Spleen (tissue), 11 donors: ENCODE measurements around the gene TAGLN3. TPM values are rescaled to one million over a fixed set of nuclear protein-coding genes. Genes with fewer than 3 reads are reported as not detected.
"Not testable (repeated sequence)": the region's sequence is repeated elsewhere in the genome, so short reads cannot be mapped to it uniquely, and the experiment has no call there.

ENCODE experiments used
- DNase-seq: peaks from one replicate; pipeline ENCODE4 v3.0.0-alpha.2; 2020
- H3K27ac ChIP-seq, 8 donors: fragments of 200-600 bp; sonication (generic) in 7 of 8; 1 replicate in 4 of 8; 2 replicates in 4 of 8; pipeline versions ENCODE4 v1.5.0 to v1.8.0; 2016 to 2021; ENCODE audit warnings: inconsistent platforms in 4 of 8, mild to moderate bottlenecking in 4 of 8, moderate library complexity in 1 of 8
- H3K27me3 ChIP-seq, 7 donors: fragments of 200-600 bp; sonication (generic) in 6 of 7; replicated peaks in 1 of 7; 1 replicate in 4 of 7; 2 replicates in 3 of 7; pipeline versions ENCODE4 v1.5.0 to v1.8.0; 2016 to 2021; ENCODE audit warnings: inconsistent platforms in 3 of 7, mild to moderate bottlenecking in 1 of 7
- H3K36me3 ChIP-seq, 6 donors: fragments of 200-600 bp; sonication (generic) in 5 of 6; 1 replicate in 4 of 6; 2 replicates in 2 of 6; pipeline versions ENCODE4 v1.5.0 to v1.8.0; 2016 to 2021; ENCODE audit warnings: inconsistent platforms in 2 of 6
- H3K4me1 ChIP-seq, 6 donors: fragments of 200-600 bp; sonication (generic) in 5 of 6; 1 replicate in 3 of 6; 2 replicates in 3 of 6; pipeline versions ENCODE4 v1.5.0 to v1.8.0; 2016 to 2021; ENCODE audit warnings: inconsistent platforms in 3 of 6
- H3K4me3 ChIP-seq, 8 donors: fragments of 200-600 bp; sonication (generic) in 7 of 8; 1 replicate in 4 of 8; 2 replicates in 4 of 8; pipeline versions ENCODE4 v1.5.0 to v1.8.0; 2016 to 2021; ENCODE audit warnings: inconsistent platforms in 4 of 8, mild to moderate bottlenecking in 4 of 8, moderate library complexity in 2 of 8
- H3K9me3 ChIP-seq, 8 donors: fragments of 200-600 bp; sonication (generic) in 7 of 8; 1 replicate in 4 of 8; 2 replicates in 4 of 8; pipeline versions ENCODE4 v1.5.0 to v1.8.0; 2016 to 2021; ENCODE audit warnings: inconsistent platforms in 4 of 8
- CTCF ChIP-seq, 11 experiments: fragments of 200-600 bp in 7 of 11; fragments of 450-650 bp in 4 of 11; sonication (generic) in 4 of 11; IDR thresholded peaks in 8 of 11; conservative IDR thresholded peaks in 3 of 11; 1 replicate in 7 of 11; 2 replicates in 4 of 11; pipeline versions ENCODE4 v1.4.0 to v1.8.0; 2016 to 2021; ENCODE audit warnings: antibody characterized with exemption in 11 of 11, inconsistent platforms in 4 of 11, mild to moderate bottlenecking in 1 of 11
- POLR2A ChIP-seq, 3 donors: fragments of 450-650 bp; IDR thresholded peaks; one replicate each; pipeline ENCODE4 v1.5.1; 2017; ENCODE audit warnings: antibody characterized with exemption in 3 of 3, mild to moderate bottlenecking in 1 of 3
- POLR2AphosphoS5 ChIP-seq, 3 donors: sonication (generic); formaldehyde crosslinking; IDR thresholded peaks; one replicate each; pipeline ENCODE4 v1.5.1; 2017; ENCODE audit warnings: antibody characterized with exemption in 3 of 3
- WGBS, 5 donors: extraction: QIAGEN DNeasy Blood & Tissue Kit in 3 of 5; methylation state at CpG; one replicate each; pipeline versions ENCODE4 v1.1.5 to v1.1.7; 2013 to 2018; 5-methylcytosine and 5-hydroxymethylcytosine counted together
- intact Hi-C: fragments of 100-400 bp; cut with DNase I; formaldehyde crosslinking; loops from one replicate; pipeline ENCODE4 v1.15.0; 2023; ENCODE audit warnings: low total_unique reads
- polyA plus RNA-seq, 3 donors: library from polyadenylated mRNA; stranded (reverse); fragments of 200-250 nt; gene quantifications; one replicate each; pipeline ENCODE4 v1.2.1, GENCODE V29; 2013
- total RNA-seq, 7 donors: library from RNA; depleted of rRNA in 3 of 7; stranded (reverse); fragments of >200 nt in 3 of 7; fragmentation: NEBNext Ultra II Directional in 4 of 7; extraction: Animal tissue kit (Norgen Biotek cat#: 25700) in 4 of 7; gene quantifications; one replicate each; pipeline versions ENCODE4 v1.1.0 to v1.2.1, GENCODE V29; 2016 to 2021
- donor health status: healthy with polysubstance abuse.
- donor health status: DM: no; HTN: no; CAD: no; lungs with moderate emphysema.
- donor health status: DM: no; HTN: no; CAD: no.
- donor health status: Bipolar disorder and iron deficiency.
- donor health status: healthy.
- donor health status: DM: no; HTN: no; CAD: no.
- donor health status: DM: yes; HTN: yes; CAD: no.

The TAGLN3 gene
- total and polyA plus RNA-seq, 10 donors: not detected

- no peak overlapping the region for H3K4me3 ChIP-seq
- no peaks in the 10 kb centered on the region for H3K9me3 ChIP-seq
- intact Hi-C loops: no loop called here
- no peaks in the 10 kb centered on the region for H3K27me3 ChIP-seq
- H3K4me1 ChIP-seq: no peaks in the 10 kb centered on the region
- DNase-seq: no peak
- H3K36me3 ChIP-seq: no peaks in the 10 kb centered on the region
- no peak for TF ChIP-seq POLR2A (IDR thresholded peaks at IDR 0.05)
- TF ChIP-seq POLR2AphosphoS5 (IDR thresholded peaks at IDR 0.05): no peak
- no peak for TF ChIP-seq CTCF (IDR thresholded peaks at IDR 0.05 in 8 of 11, conservative IDR thresholded peaks at IDR 0.05 in 3 of 11)
- WGBS, 5 donors: 90 to 95% (median 91%) methylated on average over 5 of the region's 5 CpGs
- no peak overlapping the region for H3K27ac ChIP-seq
Observed at GRCh38 chr3:112030901-112031300, 32.2 kb downstream of the TAGLN3 start.

- Histone ChIP-seq H3K4me1 (no peaks in the 10 kb centered on the region), H3K9me3 (peaks cover 0 to 2% (median 0%) of the 10 kb centered on the region in 8 donors), H3K27me3 (no peaks in the 10 kb centered on the region), H3K4me3 (no peak overlapping the region), H3K36me3 (no peaks in the 10 kb centered on the region), H3K27ac (no peak overlapping the region)
- 64 to 77% (median 73%) methylated on average over 5 of the region's 5 CpGs for WGBS, 5 donors
- no peak for TF ChIP-seq CTCF (IDR thresholded peaks at IDR 0.05 in 8 of 11, conservative IDR thresholded peaks at IDR 0.05 in 3 of 11)
- no peak for TF ChIP-seq POLR2AphosphoS5 (IDR thresholded peaks at IDR 0.05)
- TF ChIP-seq POLR2A (IDR thresholded peaks at IDR 0.05): no peak
- no peak for DNase-seq
- intact Hi-C loops: no loop called here
Observed at GRCh38 chr3:112032098-112032731, 33.5 kb downstream of the TAGLN3 start.

- Histone ChIP-seq H3K27me3 (no peaks in the 10 kb centered on the region), H3K36me3 (no peaks in the 10 kb centered on the region), H3K4me1 (no peaks in the 10 kb centered on the region), H3K9me3 (peaks cover 0 to 7% (median 0%) of the 10 kb centered on the region in 8 donors), H3K4me3 (no peak within 1 kb of the TSS), H3K27ac (no peak within 1 kb of the TSS)
- TF ChIP-seq POLR2A (IDR thresholded peaks at IDR 0.05) (no peak), CTCF (IDR thresholded peaks at IDR 0.05 in 8 of 11, conservative IDR thresholded peaks at IDR 0.05 in 3 of 11) (no peak), POLR2AphosphoS5 (IDR thresholded peaks at IDR 0.05) (no peak)
- intact Hi-C loops: no loop called here
- DNase-seq: no peak
- 93 to 97% (median 96%) methylated on average over 4 of the region's 4 CpGs for whole genome bisulfite sequencing, 5 donors
Observed at GRCh38 chr3:112034436-112034835, 35.7 kb downstream of the TAGLN3 start, which contains the start of gene TMPRSS7. Gene TMPRSS7 (plus strand): TSS chr3:112034736. CDS start chr3:112034846, 110 bp downstream.

- intact Hi-C loops: no loop called here
- Histone ChIP-seq H3K27ac (no peak overlapping the region), H3K36me3 (no peaks in the 10 kb centered on the region), H3K9me3 (peaks cover 0 to 7% (median 0%) of the 10 kb centered on the region in 8 donors), H3K4me1 (no peaks in the 10 kb centered on the region), H3K27me3 (no peaks in the 10 kb centered on the region), H3K4me3 (no peak overlapping the region)
- WGBS, 5 donors: 74 to 97% (median 91%) methylated on average over 3 of the region's 3 CpGs
- no peak for DNase-seq
- TF ChIP-seq POLR2AphosphoS5 (IDR thresholded peaks at IDR 0.05) (no peak), POLR2A (IDR thresholded peaks at IDR 0.05) (no peak), CTCF (IDR thresholded peaks at IDR 0.05 in 8 of 11, conservative IDR thresholded peaks at IDR 0.05 in 3 of 11) (no peak)
Observed at GRCh38 chr3:112035241-112035640, 36.5 kb downstream of the TAGLN3 start.

GRCh38 chr3:112037194-112037593, 38.5 kb downstream of the TAGLN3 start:
- H3K4me1 ChIP-seq, H3K4me3 ChIP-seq, intact Hi-C loops, H3K36me3 ChIP-seq, H3K27ac ChIP-seq, H3K9me3 ChIP-seq, H3K27me3 ChIP-seq, DNase-seq: not testable (repeated sequence)
- 53 to 69% (median 63%) methylated on average over 4 of the region's 4 CpGs for WGBS, 5 donors
